H1 (cell line): ENCODE measurements around the gene OR52I2. TPM values are rescaled to one million over a fixed set of nuclear protein-coding genes. Genes with fewer than 3 reads are reported as not detected.

Source experiments
- CTCF ChIA-PET: fragments of 300-600 bp; sonication (Branson Sonifier 250); formaldehyde crosslinking; loops from one replicate; lab custom pipeline; 2021; ENCODE audit not compliant: partially characterized antibody; lab: Charles Lee
- POLR2A ChIA-PET: fragments of 300-600 bp; sonication (Branson Sonifier 250); formaldehyde crosslinking; loops from one replicate; lab custom pipeline; 2021; ENCODE audit warnings: inconsistent platforms; ENCODE audit not compliant: partially characterized antibody; lab: Charles Lee
- DNase-seq, 2 experiments: peaks; one replicate each; pipeline versions ENCODE4 v3.0.0 to v3.0.0-alpha.2; 2010 to 2022; ENCODE audit warnings: low spot score in 2 of 2, low read depth in 1 of 2, mixed read lengths in 1 of 2
- FAIRE-seq: peaks from 2 replicates; lab custom pipeline; 2011; peaks lifted over from hg19 to GRCh38; lab: Jason Lieb, UNC
- H2AFZ ChIP-seq: 2 replicates; pipeline ENCODE4 v1.8.1; 2012; ENCODE audit warnings: low read length, inconsistent platforms
- H2AK5ac ChIP-seq: 2 replicates; pipeline ENCODE4 v1.6.1; 2013; ENCODE audit warnings: low read depth, low read length
- H2BK120ac ChIP-seq: replicated peaks from 2 replicates; pipeline ENCODE3; 2013; ENCODE audit warnings: low read depth, low read length, inconsistent platforms
- H2BK12ac ChIP-seq: 2 replicates; pipeline ENCODE4 v1.6.1; 2013; ENCODE audit warnings: low read depth, low read length
- H2BK15ac ChIP-seq: 2 replicates; pipeline ENCODE4 v1.6.1; 2013; ENCODE audit warnings: low read length
- H2BK20ac ChIP-seq: 2 replicates; pipeline ENCODE4 v1.6.1; 2013; ENCODE audit warnings: low read length
- H2BK5ac ChIP-seq: 2 replicates; pipeline ENCODE4 v1.6.1; 2013; ENCODE audit warnings: low read depth, low read length
- H3K14ac ChIP-seq: 2 replicates; pipeline ENCODE4 v1.6.1; 2013; ENCODE audit warnings: inconsistent platforms; ENCODE audit not compliant: insufficient read length
- H3K18ac ChIP-seq: 2 replicates; pipeline ENCODE4 v1.6.1; 2013; ENCODE audit warnings: low read length; ENCODE audit errors: extremely low read depth
- H3K23ac ChIP-seq: 2 replicates; pipeline ENCODE4 v1.6.1; 2013; ENCODE audit warnings: inconsistent platforms; ENCODE audit not compliant: insufficient read length
- H3K23me2 ChIP-seq: 2 replicates; pipeline ENCODE4 v1.6.1; 2013; ENCODE audit warnings: low read depth, low read length
- H3K27ac ChIP-seq: 2 replicates; pipeline ENCODE4 v1.6.1; 2011; ENCODE audit warnings: low read depth, low read length, inconsistent platforms
- H3K27me3 ChIP-seq, 4 experiments: replicated peaks in 1 of 4; 1 replicate in 1 of 4; 2 replicates in 3 of 4; pipeline versions ENCODE4 v1.6.1 to v1.8.1; 2011 to 2013; ENCODE audit warnings: low read length in 3 of 4, mild to moderate bottlenecking in 3 of 4, inconsistent platforms in 2 of 4, mixed read lengths in 2 of 4, moderate library complexity in 1 of 4; ENCODE audit not compliant: control insufficient read depth in 3 of 4, insufficient read depth in 3 of 4; ENCODE audit errors: extremely low read depth in 1 of 4
- H3K36me3 ChIP-seq, 4 experiments: 2 replicates each; pipeline versions ENCODE4 v1.6.1 to v1.8.1; 2011 to 2013; ENCODE audit warnings: mild to moderate bottlenecking in 4 of 4, low read length in 3 of 4, moderate library complexity in 2 of 4, control low read depth in 1 of 4, inconsistent platforms in 1 of 4; ENCODE audit not compliant: insufficient read depth in 4 of 4, control insufficient read depth in 2 of 4
- H3K4ac ChIP-seq: replicated peaks from 2 replicates; pipeline ENCODE3; 2013; ENCODE audit warnings: low read length, low read depth, mixed read lengths, inconsistent platforms; ENCODE audit not compliant: insufficient read length
- H3K4me1 ChIP-seq, 4 experiments: replicated peaks in 1 of 4; 1 replicate in 1 of 4; 2 replicates in 3 of 4; pipeline versions ENCODE4 v1.6.1 to v1.8.1; 2011 to 2013; ENCODE audit warnings: low read length in 3 of 4, inconsistent platforms in 2 of 4, mixed read lengths in 1 of 4; ENCODE audit not compliant: insufficient read depth in 4 of 4, control insufficient read depth in 3 of 4
- H3K4me2 ChIP-seq, 2 experiments: 2 replicates each; pipeline versions ENCODE4 v1.6.1 to v1.8.1; 2011 to 2013; ENCODE audit warnings: low read depth in 2 of 2, low read length in 2 of 2, control low read depth in 1 of 2, inconsistent platforms in 1 of 2, mild to moderate bottlenecking in 1 of 2; ENCODE audit not compliant: insufficient read depth in 1 of 2
- H3K4me3 ChIP-seq, 4 experiments: fragments of 200-600, 300-600 bp in 1 of 4; sonication (generic), shearing (Covaris generic), sonication (Bioruptor Twin) in 1 of 4; 2 replicates each; pipeline versions ENCODE4 v1.5.1 to v1.8.1; 2011 to 2016; ENCODE audit warnings: low read length in 4 of 4, low read depth in 3 of 4, control low read depth in 2 of 4, inconsistent platforms in 2 of 4, mild to moderate bottlenecking in 2 of 4, mixed read lengths in 1 of 4, moderate library complexity in 1 of 4; ENCODE audit not compliant: insufficient read depth in 2 of 4; ENCODE audit errors: extremely low read depth in 1 of 4
- H3K56ac ChIP-seq: replicated peaks from 2 replicates; pipeline ENCODE3; 2013; ENCODE audit warnings: low read depth, mild to moderate bottlenecking, mixed read lengths, low read length, inconsistent platforms; ENCODE audit not compliant: insufficient read length
- H3K79me1 ChIP-seq: 2 replicates; pipeline ENCODE4 v1.6.1; 2013; ENCODE audit warnings: low read depth, low read length, control low read depth
- H3K79me2 ChIP-seq, 2 experiments: 2 replicates each; pipeline versions ENCODE4 v1.6.1 to v1.8.1; 2012 to 2013; ENCODE audit warnings: low read length in 2 of 2, mild to moderate bottlenecking in 2 of 2, inconsistent platforms in 1 of 2; ENCODE audit not compliant: insufficient read depth in 2 of 2, control insufficient read depth in 1 of 2
- H3K9ac ChIP-seq, 4 experiments: replicated peaks in 1 of 4; 1 replicate in 1 of 4; 2 replicates in 3 of 4; pipeline versions ENCODE4 v1.6.1 to v1.8.1; 2011 to 2013; ENCODE audit warnings: low read depth in 3 of 4, low read length in 3 of 4, control low read depth in 2 of 4, mild to moderate bottlenecking in 2 of 4, moderate library complexity in 2 of 4, inconsistent platforms in 1 of 4; ENCODE audit errors: extremely low read depth in 1 of 4
- H3K9me3 ChIP-seq, 2 experiments: 2 replicates each; pipeline versions ENCODE4 v1.6.1 to v1.8.1; 2012 to 2013; ENCODE audit warnings: mild to moderate bottlenecking in 2 of 2, moderate library complexity in 2 of 2, control low read depth in 1 of 2, inconsistent platforms in 1 of 2, low read depth in 1 of 2, low read length in 1 of 2, mixed read lengths in 1 of 2; ENCODE audit not compliant: insufficient read depth in 2 of 2
- H4K20me1 ChIP-seq, 2 experiments: replicated peaks in 1 of 2; 2 replicates each; pipeline versions ENCODE3 to v1.8.1; 2011 to 2013; ENCODE audit warnings: inconsistent platforms in 2 of 2, low read length in 2 of 2, mild to moderate bottlenecking in 1 of 2; ENCODE audit not compliant: insufficient read depth in 2 of 2, control insufficient read depth in 1 of 2
- H4K5ac ChIP-seq: 2 replicates; pipeline ENCODE4 v1.6.1; 2013; ENCODE audit warnings: low read length, low read depth, mixed read lengths, inconsistent platforms; ENCODE audit not compliant: insufficient read length
- H4K8ac ChIP-seq: 2 replicates; pipeline ENCODE4 v1.8.0; 2013; ENCODE audit warnings: mild to moderate bottlenecking, moderate library complexity, low read length, inconsistent platforms; ENCODE audit not compliant: insufficient read depth; ENCODE audit errors: extremely low read depth
- H4K91ac ChIP-seq: replicated peaks from 2 replicates; pipeline ENCODE3; 2013; ENCODE audit warnings: low read length, mixed read lengths, inconsistent platforms; ENCODE audit not compliant: insufficient read length
- ATF3 ChIP-seq: IDR thresholded peaks from 2 replicates; pipeline ENCODE4 v1.6.1; 2011; ENCODE audit warnings: low read depth, mild to moderate bottlenecking, low read length; ENCODE audit not compliant: insufficient read depth
- CBX5 ChIP-seq: fragments of 300-800, 300-1000 bp; sonication (generic); IDR thresholded peaks from 2 replicates; pipeline ENCODE4 v1.7.1; 2016; ENCODE audit warnings: antibody characterized with exemption, low read length, low read depth
- CHD2 ChIP-seq: IDR thresholded peaks from 2 replicates; pipeline ENCODE4 v1.6.1; 2012; ENCODE audit warnings: low read length, improper control_type of control experiment
- HDAC6 ChIP-seq: IDR thresholded peaks from one replicate; pipeline ENCODE4 v1.7.1; 2012; ENCODE audit warnings: low read depth, mild to moderate bottlenecking, inconsistent platforms, low read length, moderate library complexity
- JUN ChIP-seq: IDR thresholded peaks from 2 replicates; pipeline ENCODE4 v1.6.1; 2011; ENCODE audit warnings: low read depth, mild to moderate bottlenecking, improper control_type of control experiment, low read length
- KDM4A ChIP-seq: IDR thresholded peaks from one replicate; pipeline ENCODE4 v1.7.1; 2012; ENCODE audit warnings: low read depth, mild to moderate bottlenecking, moderate library complexity, low read length, inconsistent platforms; ENCODE audit not compliant: severe bottlenecking
- KDM5A ChIP-seq: fragments of 200-600 bp; IDR thresholded peaks from 2 replicates; pipeline ENCODE4 v1.7.1; 2012; ENCODE audit warnings: mild to moderate bottlenecking, low read length, inconsistent platforms, mixed read lengths
- MAFK ChIP-seq: IDR thresholded peaks from 2 replicates; pipeline ENCODE4 v1.6.1; 2012; ENCODE audit warnings: low read depth, mild to moderate bottlenecking, improper control_type of control experiment, low read length
- PHF8 ChIP-seq: fragments of 200-600 bp; sonication (generic); conservative IDR thresholded peaks from 2 replicates; pipeline ENCODE4 v1.7.1; 2012; ENCODE audit warnings: low read depth, mild to moderate bottlenecking, inconsistent platforms, low read length, moderate library complexity
- RBBP5 ChIP-seq: IDR thresholded peaks from 2 replicates; pipeline ENCODE4 v1.7.1; 2012; ENCODE audit warnings: low read depth, mild to moderate bottlenecking, inconsistent platforms, low read length, moderate library complexity, borderline replicate concordance
- SAP30 ChIP-seq: fragments of 300-600 bp; sonication (generic); IDR thresholded peaks from 2 replicates; pipeline ENCODE4 v1.7.1; 2012; ENCODE audit warnings: low read length, moderate library complexity, mild to moderate bottlenecking, inconsistent platforms; ENCODE audit not compliant: insufficient read depth, insufficient replicate concordance
- SIRT6 ChIP-seq: IDR thresholded peaks from one replicate; pipeline ENCODE4 v1.7.1; 2012; ENCODE audit warnings: low read length, inconsistent platforms
- SIX5 ChIP-seq: IDR thresholded peaks from 2 replicates; pipeline ENCODE4 v1.6.1; 2011; ENCODE audit warnings: mild to moderate bottlenecking, low read depth, low read length
- TAF7 ChIP-seq: optimal IDR thresholded peaks from 2 replicates; pipeline ENCODE3; 2011; ENCODE audit warnings: low read depth, mild to moderate bottlenecking, inconsistent platforms, low read length, moderate library complexity, borderline replicate concordance
- TBP ChIP-seq: IDR thresholded peaks from 2 replicates; pipeline ENCODE4 v1.6.1; 2011; ENCODE audit warnings: low read depth, low read length, improper control_type of control experiment
- WGBS, 2 experiments: shearing (Covaris generic) in 1 of 2; methylation state at CpG; one replicate each; pipeline versions ENCODE4 v1.1.6 to v1.1.7; 2013 to 2015; ENCODE audit warnings: low lambda C conversion rate in 2 of 2, mixed read lengths in 2 of 2, inconsistent platforms in 1 of 2, low coverage in 1 of 2, missing lambda C conversion rate in 1 of 2; ENCODE audit not compliant: insufficient replicate concordance in 2 of 2, insufficient coverage in 1 of 2, insufficient read length in 1 of 2; ENCODE audit errors: extremely low coverage in 1 of 2, missing lambda C conversion rate in 1 of 2; 5-methylcytosine and 5-hydroxymethylcytosine counted together
- polyA plus RNA-seq, 7 experiments: library from polyadenylated mRNA; depleted of rRNA in 3 of 7; stranded (reverse) in 5 of 7; unstranded in 2 of 7; fragments of >200 nt in 5 of 7; fragments of 200-250 nt in 2 of 7; gene quantifications; 1 replicate in 5 of 7; 2 replicates in 1 of 7; 4 replicates in 1 of 7; pipeline versions ENCODE4 v1.2.1 to v1.2.3, GENCODE V29; 2011 to 2013; ENCODE audit warnings: missing spikeins in 2 of 7, mixed read lengths in 2 of 7
- total RNA-seq: library from RNA; stranded (reverse); fragmentation: NEBNext Ultra II Directional; extraction: Animal tissue kit (Norgen Biotek cat#: 25700); gene quantifications from 2 replicates; pipeline ENCODE4 v1.2.1, GENCODE V29; 2021

OR52I2 gene
- total and polyA plus RNA-seq, 2 of the 8 experiments (the other 6 are each of a cell fraction or from before 2014, with no cell fraction given): not detected

DNA sequence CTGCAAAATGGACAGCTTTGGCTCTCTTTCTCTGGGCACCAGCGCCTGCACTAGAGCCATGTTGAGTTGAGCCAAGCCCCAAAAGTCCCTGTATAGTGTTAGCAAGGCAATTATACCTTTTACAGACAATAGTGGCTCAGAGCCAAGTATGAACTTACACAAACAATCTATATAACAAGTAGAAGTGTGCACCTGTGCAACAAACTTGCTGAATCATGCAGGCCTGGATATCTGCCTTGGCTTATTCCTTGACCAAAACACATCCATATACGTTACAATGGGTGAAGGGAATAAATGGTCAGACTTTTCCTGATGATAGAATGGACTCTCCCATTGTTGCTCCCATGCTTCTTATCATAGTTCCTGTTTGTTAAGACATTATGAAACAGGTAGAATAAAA is 3.8 kb upstream of the OR52I2 start:
- Histone ChIP-seq H3K79me1 (no peaks in the 10 kb centered on the region), H2BK5ac (no peak overlapping the region), H4K91ac (no peak overlapping the region), H3K14ac (no peak overlapping the region), H4K8ac (no peak overlapping the region), H3K79me2 (no peaks in the 10 kb centered on the region), H4K20me1 (no peaks in the 10 kb centered on the region), H3K9ac (no peak overlapping the region), H2AFZ (no peak overlapping the region), H3K4ac (no peak overlapping the region), H2AK5ac (no peak overlapping the region), H3K56ac (no peak overlapping the region), H3K36me3 (no peaks in the 10 kb centered on the region), H2BK120ac (no peak overlapping the region), H2BK15ac (no peak overlapping the region), H3K4me2 (no peak overlapping the region), H3K18ac (no peak overlapping the region), H2BK20ac (no peak overlapping the region), H3K23ac (no peak overlapping the region), H4K5ac (no peak overlapping the region), H3K23me2 (no peaks in the 10 kb centered on the region), H2BK12ac (no peak overlapping the region), H3K4me1 (no peaks in the 10 kb centered on the region; a peak in 1 of 7 replicates), H3K4me3 (no peak overlapping the region), H3K27me3 (no peaks in the 10 kb centered on the region), H3K9me3 (no peaks in the 10 kb centered on the region), H3K27ac (no peak overlapping the region)
- no peak for DNase-seq
- WGBS, 2 experiments: 95% methylated on average over 2 of the region's 2 CpGs; no CpG with 5 or more reads in 1 of the 2 experiments
- ChIA-PET POLR2A (no interaction called here), CTCF (interaction anchor here (0.8 to 5.3 kb wide), 3 partner anchors 8 to 248 kb away, joined by 3 to 20 read pairs (median 3); no protein-coding TSS in a partner anchor)
- no peak for FAIRE-seq
- TF ChIP-seq ATF3 (no peak), SIRT6 (no peak), JUN (no peak), SIX5 (no peak), HDAC6 (no peak), CHD2 (no peak), TAF7 (no peak), KDM5A (no peak), TBP (no peak), RBBP5 (no peak), SAP30 (no peak), PHF8 (no peak), CBX5 (no peak), MAFK (no peak), KDM4A (no peak)
